GM18519 (cell line): Measurements from ENCODE around the gene SLC34A1.
A peak's percentile ranks its signal among the peaks of the same experiment; 100 is the strongest.
"Not testable (repeated sequence)": the region's sequence is repeated elsewhere in the genome, so short reads cannot be mapped to it uniquely, and the experiment has no call there.

Experiments used
- ATAC-seq: cut with Tn5 transposase; IDR thresholded peaks from one replicate; pipeline ENCODE4 v1.9.1; 2021; ENCODE audit warnings: mild to moderate bottlenecking, moderate library complexity; ENCODE audit not compliant: unreplicated experiment, low FRiP score

Gene SLC34A1

DNA sequence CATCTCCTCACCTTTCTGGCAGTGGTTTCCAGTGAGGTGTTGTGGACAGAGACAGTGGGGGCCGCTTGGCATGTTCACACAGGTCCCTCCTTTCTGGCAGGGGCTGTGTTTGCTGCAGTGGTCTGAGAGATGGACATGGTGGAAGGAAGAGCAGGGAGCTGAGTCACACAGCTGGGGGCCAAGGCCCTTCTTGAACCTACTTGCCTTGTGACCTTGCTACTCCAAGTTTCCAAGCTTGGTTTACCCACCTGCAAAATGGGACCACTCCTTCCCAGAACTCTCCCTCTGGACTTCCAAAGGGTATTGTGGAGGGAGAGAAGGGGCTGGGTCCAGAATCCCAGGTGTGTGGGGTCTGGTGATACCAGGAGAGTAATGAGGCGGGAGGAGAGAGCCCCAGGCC is 21.1 kb downstream of the SLC34A1 start:
- ATAC-seq, result no peak

DNA sequence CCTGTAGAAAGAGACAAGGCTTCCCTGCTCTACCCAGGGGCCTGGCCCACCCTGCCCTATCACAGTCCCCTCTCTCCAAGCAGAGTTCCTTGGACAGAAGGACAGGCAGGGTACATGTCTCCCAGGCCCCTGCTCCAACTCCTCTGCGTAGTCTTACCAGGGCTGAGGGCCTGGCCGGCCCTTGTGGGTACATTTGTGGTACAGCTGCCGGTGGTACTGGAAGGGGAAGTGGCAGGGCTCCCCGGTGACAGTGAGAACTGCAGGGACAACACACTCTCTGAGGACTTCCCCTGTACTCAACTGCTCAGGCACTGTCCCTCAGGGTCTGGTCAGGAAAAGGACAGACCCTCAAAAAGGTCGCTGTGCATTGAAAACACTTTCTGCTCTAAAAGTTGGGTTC is 21.6 kb downstream of the SLC34A1 start:
- ATAC-seq, result no peak

DNA sequence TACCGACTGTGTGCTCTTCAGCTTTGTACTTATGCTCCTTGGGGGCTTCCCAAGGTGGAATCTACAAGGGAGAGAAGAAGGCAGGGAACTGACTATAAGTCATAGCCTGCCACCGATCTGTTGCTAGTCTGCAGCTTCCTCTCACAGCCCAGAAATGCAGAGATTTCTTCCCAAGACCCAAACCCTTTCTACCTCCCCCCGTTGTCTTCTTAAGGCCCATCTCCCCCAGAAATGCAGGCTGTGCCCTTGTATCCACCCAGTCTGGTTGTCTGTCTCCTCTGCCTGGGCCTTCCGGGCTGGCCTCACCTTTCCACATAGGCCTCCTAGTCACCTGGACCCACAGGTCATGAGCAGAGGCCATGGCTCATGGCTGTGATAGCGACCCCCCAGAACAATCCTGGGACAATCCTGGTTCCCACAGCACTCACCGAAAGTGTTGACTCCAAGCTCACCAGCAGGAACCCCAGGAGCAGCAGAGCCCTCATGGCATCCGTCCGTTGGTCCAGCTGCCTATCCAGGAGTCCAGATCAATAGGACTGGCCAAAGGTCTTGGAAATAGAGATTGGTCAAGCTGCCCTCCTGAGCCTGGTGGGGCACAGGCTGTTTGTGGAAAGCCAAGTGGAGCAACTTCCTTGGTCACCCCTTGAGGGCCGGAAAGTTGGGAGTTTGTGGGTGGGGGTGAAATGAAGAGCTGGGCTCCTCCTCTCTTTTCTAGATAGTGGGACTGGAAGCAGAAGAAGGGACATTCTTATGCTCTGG is 25.0 kb downstream of the SLC34A1 start, which contains the start of gene F12:
Gene F12 (minus strand): TSS at position 522 of the 759 bp plus-strand sequence. CDS start 37 bp downstream, at position 485.
- ATAC-seq, result no peak

DNA sequence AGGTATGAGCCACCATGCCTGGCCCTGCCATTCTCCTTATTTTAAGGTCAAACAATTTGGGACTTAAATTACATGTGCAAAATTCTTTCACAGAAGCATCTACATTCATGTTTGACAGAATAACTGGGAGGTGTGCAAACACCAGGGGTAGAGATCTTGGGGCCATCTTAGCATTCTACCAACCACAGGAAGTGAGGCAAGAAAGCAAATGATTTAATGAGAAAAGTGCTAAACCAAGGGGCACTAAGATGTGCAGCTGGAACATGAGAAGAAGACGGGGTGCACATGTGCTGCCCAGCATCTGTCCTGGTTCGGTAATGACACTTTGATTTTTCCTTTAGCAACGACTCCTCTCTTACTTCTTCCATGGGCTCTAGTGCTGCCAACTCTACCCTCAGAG is 26.3 kb downstream of the SLC34A1 start:
- ATAC-seq, result no peak

DNA sequence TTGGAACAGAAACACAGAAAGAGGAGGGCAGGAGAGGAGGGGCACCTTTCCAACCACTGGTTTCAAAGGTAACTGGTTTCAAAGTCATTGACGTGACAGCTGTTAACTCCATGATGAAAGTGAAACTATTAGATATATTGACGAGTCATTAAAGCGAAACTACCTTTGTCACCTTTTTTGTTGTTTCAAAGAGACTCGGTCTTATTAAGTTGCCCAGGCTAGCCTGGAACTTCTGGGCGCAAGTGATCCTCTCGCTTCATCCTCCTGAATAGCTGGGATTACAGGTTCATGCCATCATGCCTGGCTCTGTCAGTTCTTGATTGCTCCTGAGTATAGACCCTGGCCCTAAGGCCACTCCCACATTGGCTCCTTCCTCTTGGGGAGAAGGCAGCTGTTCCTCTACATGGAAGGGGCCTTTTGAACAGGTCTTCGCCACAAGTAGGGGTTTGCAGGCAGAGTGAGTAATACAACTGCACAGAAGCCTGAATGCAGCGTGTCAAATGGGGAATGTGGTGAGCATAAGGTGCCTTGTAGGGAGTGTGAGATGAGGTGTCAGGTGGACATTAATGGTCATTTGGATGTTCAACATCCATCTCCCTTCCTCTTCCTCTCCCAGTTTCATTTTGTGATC is 28.5 kb downstream of the SLC34A1 start:
- no peak for ATAC-seq

DNA sequence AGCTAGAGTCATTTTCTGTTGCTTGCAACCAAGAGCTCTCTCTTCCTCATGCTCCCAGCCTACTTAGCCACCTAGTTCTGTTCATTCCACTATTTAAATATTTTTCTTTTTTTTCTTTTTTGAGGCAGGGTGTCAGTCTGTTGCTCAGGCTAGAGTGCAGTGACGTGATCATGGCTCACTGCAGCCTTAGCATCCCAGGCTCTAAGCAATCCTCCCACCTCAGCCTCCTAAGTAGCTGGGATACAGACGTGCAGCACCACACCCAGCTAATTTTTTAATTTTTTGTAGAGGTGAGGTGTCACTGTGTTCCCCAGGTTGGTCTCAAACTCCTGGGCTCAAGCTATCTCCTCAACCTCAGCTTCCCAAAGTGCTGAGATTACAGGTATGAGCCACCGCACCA is 30.2 kb downstream of the SLC34A1 start:
- no peak for ATAC-seq

DNA sequence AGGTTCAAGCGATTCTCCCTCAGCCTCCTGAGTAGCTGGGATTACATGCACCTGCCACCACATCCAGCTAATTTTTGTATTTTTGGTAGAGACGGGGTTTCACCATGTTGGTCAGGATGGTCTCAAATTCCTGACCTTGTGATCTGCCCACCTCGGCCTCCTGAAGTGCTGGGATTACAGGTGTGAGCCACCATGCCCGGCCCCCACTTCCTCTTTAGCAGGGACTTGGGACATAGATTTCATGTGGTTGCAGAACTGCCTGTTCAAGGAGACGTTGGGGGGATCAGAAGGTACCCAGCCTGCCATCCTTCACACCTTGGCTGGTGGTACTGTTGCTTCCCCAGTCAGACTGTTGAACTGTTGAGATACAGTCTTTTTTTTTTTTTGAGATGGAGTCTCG is 32.8 kb downstream of the SLC34A1 start:
- ATAC-seq, result not testable (repeated sequence)

DNA sequence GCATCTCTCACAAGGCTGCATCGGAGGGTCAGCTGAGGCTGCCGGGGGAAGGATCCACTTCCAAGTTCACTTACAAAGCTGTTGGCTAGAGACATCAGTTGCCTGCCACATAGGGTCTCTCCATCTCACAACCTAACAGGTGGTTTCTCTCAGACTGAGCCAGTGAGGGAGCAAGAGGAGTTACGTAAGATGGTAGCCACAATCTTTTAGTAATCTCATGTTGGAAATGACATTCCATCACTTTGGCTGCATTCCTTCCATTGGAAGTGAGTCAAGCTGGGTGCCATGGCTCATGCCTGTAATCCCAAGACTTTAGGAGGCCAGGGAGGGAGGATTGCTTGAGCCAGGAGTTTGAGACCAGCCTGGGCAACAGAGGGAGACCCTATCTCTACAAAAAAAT is 34.8 kb downstream of the SLC34A1 start:
- ATAC-seq, result no peak

DNA sequence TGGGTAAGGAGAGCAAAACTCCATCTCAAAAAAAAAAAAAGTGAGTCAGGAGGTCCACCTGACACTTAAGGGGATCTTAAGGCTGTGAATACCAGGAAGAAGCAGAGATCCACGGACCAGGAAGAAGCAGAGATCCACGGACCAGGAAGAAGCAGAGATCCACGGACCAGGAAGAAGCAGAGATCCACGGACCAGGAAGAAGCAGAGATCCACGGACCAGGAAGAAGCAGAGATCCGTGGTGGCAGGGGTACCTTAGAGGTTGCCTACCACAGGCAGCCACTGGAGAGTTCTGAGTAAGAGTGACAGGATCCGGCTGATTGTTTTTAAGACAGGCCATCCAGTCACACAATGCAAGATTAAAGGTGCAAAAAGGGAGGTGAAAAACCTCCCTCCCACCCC is 36.2 kb downstream of the SLC34A1 start:
- ATAC-seq, result not testable (repeated sequence)

DNA sequence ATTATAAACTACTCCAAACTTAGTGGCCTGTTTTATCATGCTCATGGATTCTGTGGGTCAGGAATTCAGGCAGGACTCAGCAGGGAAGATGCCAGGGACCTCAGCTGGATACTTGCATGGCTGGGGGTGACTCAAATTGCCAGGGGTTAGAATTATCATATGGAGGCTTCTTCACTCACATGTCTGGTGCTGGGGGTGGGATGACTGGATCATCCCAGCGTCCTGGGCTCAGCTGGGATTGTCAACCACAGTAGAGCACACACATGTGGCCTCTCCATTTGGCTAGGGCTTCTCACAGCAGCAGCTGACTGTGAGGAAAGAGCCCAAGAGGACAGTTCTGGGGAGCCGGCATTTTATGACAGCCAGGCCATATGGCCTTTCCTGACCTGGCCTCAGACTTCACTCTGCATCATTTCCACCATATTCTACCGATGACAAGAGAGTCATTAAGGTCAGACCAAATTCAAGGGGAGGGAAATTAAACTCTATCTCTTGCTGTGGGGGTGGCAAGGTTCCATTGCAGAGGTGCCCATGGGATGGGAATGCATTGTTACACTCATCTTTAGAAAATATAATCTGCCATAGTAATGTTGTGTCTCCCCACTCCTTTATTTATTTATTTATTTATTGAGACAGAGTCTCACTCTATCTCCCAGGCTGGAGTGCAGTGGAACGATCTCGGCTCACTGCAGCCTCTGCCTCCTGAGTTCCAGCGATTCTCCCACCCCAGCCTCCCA is 37.0 kb downstream of the SLC34A1 start:
- ATAC-seq, result no peak

DNA sequence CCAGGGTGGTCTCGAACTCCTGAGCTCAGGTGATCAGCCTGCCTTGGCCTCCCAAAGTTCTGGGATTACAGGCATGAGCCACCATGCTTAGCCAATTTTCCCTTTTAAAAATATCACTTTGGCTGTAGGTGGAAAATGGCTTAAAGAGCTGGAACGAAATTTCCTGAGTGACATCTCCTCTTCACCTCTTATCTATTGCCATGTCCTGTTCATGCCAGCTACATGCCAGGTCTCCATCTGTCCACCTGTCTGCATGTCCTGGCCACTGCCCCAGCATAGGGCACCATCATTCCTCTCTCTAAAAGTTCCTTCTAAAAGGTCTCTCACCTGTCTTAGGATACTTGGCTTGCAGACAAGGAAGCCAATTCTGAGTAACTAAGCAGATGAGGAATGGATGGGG is 39.4 kb downstream of the SLC34A1 start:
- ATAC-seq, result no peak

DNA sequence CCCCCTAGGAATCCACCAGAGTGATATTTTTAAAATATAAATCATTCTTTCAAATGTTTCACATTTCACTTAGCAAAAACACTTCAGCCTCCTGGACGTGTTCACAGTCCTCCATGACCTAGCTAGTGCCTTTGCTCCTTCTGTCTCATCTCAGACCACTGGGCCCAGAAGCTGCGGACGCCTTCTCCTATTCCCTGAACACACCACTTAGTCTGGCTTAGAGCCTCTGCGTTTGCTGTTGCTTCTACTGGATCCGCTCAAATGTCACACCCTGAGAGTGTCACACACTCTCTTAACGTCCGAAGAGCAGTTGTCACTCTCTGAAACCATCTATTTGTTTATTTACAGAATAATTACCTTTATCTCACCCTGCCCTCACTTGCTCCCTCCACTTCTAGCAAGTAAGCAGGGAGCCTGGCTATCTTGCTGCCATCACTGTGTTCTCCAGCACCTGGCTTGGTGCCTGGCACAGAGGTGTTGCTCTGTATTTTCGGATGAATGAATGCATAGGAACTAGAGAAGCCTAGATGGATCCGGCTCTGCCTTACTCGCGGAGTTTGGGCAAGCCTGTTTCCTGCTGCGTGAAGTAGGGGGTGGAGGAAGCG is 41.1 kb downstream of the SLC34A1 start:
- ATAC-seq, result no peak

DNA sequence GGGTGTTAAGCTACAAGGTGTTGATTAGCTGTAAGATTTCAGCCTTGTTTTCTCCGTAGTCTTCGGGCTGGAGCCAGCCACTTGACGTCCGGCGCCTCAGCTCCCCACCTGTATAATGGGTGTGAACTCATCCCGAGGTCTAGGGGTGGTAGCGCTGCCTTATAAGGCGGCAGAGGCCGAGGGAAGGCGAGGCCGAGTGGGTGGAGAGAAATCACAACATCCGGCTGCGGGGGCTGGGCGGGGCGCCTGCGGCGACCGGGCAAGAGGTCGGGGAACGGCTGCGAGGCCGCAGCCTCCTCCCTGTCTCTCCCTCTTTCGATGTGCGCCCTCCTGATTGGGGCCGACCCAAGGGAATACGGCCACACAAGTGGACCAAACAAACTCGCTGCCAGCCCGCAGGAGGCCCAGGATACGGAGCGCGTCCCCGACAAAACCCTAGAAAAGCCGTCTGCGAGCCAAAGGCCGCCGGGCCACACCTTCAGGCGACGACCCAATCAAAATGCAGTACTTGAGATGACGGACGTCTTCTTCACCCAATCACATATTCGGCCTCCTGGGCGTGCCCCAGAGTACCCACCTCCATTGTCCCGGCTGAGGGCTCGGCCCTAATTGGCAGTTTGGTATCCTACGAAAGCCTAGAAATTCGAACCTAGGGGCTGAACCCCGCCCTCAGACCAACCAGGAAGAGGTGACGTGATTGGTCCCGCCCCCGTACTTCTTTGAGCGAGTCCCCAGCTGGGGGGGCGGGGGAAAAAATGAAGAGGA is 41.7 kb downstream of the SLC34A1 start:
- ATAC-seq, result peak; percentile 79

DNA sequence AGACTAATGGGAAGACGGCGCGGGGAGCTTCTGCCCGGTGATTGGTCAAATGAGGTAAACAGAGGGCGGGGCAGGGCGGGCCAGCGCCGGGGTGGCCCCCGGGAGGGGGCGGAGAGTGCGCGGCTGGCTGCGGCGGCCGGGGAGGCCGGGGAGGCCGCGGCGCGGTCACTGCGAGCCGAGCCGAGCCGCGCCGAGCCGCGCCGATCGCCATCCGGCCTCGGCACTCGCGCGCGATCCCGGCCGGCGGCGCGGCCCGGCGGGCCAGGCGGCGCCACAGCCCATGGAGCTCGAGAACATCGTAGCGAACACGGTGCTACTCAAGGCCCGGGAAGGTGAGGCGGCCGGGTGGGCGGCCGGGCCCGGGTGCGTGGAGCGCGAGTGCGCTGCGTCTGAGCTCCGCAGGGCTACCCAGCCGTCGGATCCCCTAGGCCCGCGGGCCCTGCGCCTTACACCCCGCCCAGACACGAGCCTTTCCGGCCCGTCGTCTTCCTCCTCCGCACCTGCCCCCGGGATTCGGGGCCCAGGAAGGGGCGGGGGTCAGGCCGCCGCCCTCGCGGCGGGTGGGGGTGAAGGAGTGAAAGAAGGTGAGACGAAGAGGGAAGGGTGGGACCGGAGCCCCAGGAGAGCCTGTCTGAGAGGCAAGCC is 42.5 kb downstream of the SLC34A1 start, which contains the start of gene GRK6:
Gene GRK6 (plus strand): TSS at position 111 of the 645 bp plus-strand sequence. CDS start 170 bp downstream, at position 281.
- ATAC-seq, result peak; percentile 7

DNA sequence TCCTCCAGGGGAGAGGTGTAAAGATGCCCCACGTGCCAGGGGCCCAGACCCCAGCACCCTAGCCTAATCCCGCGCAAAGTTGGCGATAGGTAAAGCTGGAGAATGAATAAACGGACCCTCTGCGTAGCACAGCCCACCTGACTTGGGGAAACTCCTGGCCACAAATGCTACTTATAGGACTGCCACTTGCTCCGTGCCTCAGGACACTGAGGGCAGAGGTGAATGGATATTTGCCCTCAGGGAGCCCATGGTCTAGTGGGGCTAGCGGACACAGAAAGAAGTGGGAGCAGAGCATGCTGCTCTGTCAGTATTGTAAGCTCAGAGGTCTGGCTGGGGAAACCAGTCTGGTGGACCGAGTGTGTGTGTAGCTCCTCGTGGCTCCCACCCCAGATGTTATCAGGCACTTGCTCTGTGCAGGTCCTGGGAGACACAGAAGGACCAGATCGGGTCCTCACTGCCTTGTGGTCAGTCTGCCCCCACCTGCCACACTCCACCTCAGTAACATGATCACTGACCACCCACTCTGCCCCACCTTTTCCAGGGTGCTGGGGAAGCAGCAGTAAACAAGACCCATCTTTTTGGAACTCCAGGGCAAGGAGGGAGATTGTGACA is 43.1 kb downstream of the SLC34A1 start:
- ATAC-seq, result no peak

DNA sequence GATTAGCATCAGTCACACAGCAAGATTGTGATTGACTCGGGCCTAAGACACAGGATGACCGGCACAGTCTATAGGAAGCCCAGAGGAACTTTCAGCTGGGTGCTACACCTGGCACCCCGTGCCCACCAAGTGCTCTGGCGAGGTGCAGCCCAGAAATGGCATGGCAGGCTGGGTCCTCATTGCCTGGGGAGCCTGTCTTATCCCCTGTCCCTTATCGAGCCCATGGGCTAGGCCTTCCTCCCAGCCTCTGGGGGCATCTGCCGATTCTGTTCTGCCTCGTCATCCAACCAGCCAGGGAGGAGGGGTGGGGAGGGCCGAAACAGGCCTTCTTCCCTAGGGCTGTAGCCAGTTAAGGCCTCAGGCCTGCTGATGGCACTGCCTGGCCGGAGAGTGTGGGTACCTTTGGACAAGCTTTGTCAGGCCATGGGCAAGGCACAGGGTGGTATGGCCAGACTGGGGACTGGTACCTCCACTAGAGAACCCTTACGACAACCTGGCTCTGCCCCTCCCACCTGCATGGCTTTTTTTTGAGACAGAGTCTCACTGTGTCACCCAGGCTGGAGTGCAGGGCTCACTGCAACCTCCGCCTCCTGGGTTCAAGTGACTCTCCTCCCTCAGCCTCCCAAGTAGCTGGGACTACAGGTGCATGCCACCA is 43.8 kb downstream of the SLC34A1 start:
- no peak for ATAC-seq

DNA sequence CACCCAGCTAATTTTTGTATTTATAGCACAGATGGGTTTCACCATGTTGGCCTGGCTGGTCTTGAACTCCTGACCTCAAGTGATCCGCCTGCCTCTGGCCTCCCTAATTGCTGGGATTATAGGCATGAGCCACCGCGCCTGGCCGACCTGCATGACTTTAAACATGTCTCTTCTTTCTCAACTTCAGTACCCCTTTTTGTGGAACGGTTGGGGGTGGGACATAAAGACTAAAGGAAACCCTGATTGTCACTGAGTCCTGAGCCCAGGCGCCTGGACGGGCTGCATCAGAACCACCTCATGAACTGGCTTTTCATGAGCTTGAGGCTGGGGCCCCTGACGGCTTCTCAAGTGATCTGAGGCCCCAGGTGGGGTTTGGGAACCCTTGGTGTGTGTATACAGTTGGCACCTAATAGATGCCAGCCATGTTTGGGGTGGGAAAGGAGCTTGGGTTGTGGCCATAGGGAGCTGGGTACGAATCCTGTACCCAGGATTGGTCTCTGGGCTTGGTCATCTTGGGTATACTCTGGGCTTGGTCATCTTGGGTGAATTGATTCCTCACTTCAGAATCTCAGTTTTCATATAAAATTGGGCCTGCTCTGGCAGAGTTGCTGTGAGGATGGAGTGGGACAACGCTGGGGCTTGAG is 44.5 kb downstream of the SLC34A1 start:
- ATAC-seq, result no peak
